Measurements from ENCODE around the gene LILRB1.
"Not testable (repeated sequence)": the region's sequence is repeated elsewhere in the genome, so short reads cannot be mapped to it uniquely, and the experiment has no call there.

The LILRB1 gene

DNA sequence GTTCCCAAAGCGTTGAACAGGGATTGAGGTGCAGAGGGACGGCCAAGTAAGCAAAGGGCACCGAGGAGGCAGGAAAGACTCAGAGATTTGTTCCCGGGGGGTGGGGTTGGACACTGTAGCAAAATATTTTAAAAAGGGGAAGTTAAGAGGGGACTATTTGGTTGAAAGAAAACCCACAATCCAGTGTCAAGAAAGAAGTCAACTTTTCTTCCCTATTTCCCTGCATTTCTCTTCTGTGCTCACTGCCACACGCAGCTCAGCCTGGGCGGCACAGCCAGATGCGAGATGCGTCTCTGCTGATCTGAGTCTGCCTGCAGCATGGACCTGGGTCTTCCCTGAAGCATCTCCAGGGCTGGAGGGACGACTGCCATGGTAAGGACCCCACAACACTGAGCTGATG, at the start of gene LILRB1:
TSS of gene LILRB1 (plus strand) at position 223 of the 400 bp plus-strand sequence. CDS start 590 bp downstream, outside the sequence.
- H3K9ac ChIP-seq; H3K9me3 ChIP-seq (ENCODE audit: control insufficient read depth, low read length); H3K79me2 ChIP-seq; H3K27me3 ChIP-seq (ENCODE audit: control insufficient read depth, insufficient read depth, low read length); H3K36me3 ChIP-seq (ENCODE audit: control insufficient read depth, insufficient read depth, low read length); H3K27ac ChIP-seq; H3K4me3 ChIP-seq (ENCODE audit: low read depth, low read length); H3K4me1 ChIP-seq; H2AFZ ChIP-seq; H3K4me2 ChIP-seq (ENCODE audit: low read length): not testable (repeated sequence)

DNA sequence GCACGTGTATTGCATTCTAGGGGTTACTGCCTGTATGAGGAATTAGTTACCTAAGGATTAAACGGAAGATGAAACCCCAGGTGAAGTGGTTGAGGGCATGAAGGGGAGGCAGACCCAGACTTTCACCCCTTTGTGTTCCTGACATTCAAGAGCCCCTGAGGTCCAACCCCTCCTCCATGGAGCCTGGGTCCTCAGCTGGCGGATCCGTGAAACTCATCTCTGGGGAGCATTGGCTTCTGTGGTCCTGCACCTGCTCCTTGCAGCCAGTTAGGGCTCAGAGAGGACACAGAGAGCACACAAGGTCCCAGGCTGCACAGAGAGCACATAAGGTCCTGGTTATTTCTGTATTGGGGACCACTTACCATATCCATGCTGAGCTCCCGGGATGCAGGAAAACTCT, 43.9 kb upstream of the LILRB1 start:
- H3K9ac ChIP-seq, result no peak overlapping the region
- no peak overlapping the region for H2AFZ ChIP-seq
- H3K9me3 ChIP-seq (ENCODE audit: control insufficient read depth, low read length), result no peaks in the 10 kb centered on the region
- TF ChIP-seq CTCF (IDR thresholded peaks at IDR 0.05), result no peak
- no peaks in the 10 kb centered on the region for H3K4me1 ChIP-seq
- H3K4me3 ChIP-seq (ENCODE audit: low read depth, low read length), result no peak overlapping the region
- H3K4me2 ChIP-seq (ENCODE audit: low read length), result no peak overlapping the region
- no peaks in the 10 kb centered on the region for H3K36me3 ChIP-seq (ENCODE audit: control insufficient read depth, insufficient read depth, low read length)
- no peak overlapping the region for H3K27ac ChIP-seq
- H3K79me2 ChIP-seq, result no peaks in the 10 kb centered on the region
- H3K27me3 ChIP-seq (ENCODE audit: control insufficient read depth, insufficient read depth, low read length), result no peaks in the 10 kb centered on the region

GRCh38 chr19:54587026-54587425, 43.3 kb upstream of the LILRB1 start:
- H2AFZ ChIP-seq, result no peak overlapping the region
- no peak overlapping the region for H3K4me2 ChIP-seq (ENCODE audit: low read length)
- H3K27me3 ChIP-seq (ENCODE audit: control insufficient read depth, insufficient read depth, low read length), result no peaks in the 10 kb centered on the region
- H3K27ac ChIP-seq, result no peak overlapping the region
- H3K79me2 ChIP-seq, result no peaks in the 10 kb centered on the region
- no peak for TF ChIP-seq CTCF (IDR thresholded peaks at IDR 0.05)
- H3K9me3 ChIP-seq (ENCODE audit: control insufficient read depth, low read length), result no peaks in the 10 kb centered on the region
- H3K4me3 ChIP-seq (ENCODE audit: low read depth, low read length), result no peak overlapping the region
- H3K9ac ChIP-seq, result no peak overlapping the region
- no peaks in the 10 kb centered on the region for H3K36me3 ChIP-seq (ENCODE audit: control insufficient read depth, insufficient read depth, low read length)
- no peaks in the 10 kb centered on the region for H3K4me1 ChIP-seq

DNA sequence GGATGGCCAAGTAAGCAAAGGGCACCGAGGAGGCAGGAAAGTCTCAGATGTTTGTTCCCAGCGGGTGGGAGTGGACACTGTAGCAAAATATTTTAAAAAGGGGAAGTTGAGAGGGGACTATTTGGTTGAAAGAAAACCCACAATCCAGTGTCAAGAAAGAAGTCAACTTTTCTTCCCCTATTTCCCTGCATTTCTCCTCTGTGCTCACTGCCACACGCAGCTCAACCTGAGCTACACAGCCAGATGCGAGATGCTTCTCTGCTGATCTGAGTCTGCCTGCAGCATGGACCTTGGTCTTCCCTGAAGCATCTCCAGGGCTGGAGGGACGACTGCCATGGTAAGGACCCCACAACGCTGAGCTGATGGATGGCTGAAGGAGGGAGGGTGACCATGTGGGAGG, 36.8 kb upstream of the LILRB1 start, which contains the start of gene LILRA1:
TSS of gene LILRA1 (plus strand) at position 188 of the 400 bp plus-strand sequence. CDS start 613 bp downstream, outside the sequence.
- not testable (repeated sequence) for H3K27ac ChIP-seq; H3K27me3 ChIP-seq (ENCODE audit: control insufficient read depth, insufficient read depth, low read length); H3K79me2 ChIP-seq; H3K9ac ChIP-seq; H3K36me3 ChIP-seq (ENCODE audit: control insufficient read depth, insufficient read depth, low read length); H3K4me2 ChIP-seq (ENCODE audit: low read length); H3K4me3 ChIP-seq (ENCODE audit: low read depth, low read length); H3K4me1 ChIP-seq; H3K9me3 ChIP-seq (ENCODE audit: control insufficient read depth, low read length); H2AFZ ChIP-seq

DNA sequence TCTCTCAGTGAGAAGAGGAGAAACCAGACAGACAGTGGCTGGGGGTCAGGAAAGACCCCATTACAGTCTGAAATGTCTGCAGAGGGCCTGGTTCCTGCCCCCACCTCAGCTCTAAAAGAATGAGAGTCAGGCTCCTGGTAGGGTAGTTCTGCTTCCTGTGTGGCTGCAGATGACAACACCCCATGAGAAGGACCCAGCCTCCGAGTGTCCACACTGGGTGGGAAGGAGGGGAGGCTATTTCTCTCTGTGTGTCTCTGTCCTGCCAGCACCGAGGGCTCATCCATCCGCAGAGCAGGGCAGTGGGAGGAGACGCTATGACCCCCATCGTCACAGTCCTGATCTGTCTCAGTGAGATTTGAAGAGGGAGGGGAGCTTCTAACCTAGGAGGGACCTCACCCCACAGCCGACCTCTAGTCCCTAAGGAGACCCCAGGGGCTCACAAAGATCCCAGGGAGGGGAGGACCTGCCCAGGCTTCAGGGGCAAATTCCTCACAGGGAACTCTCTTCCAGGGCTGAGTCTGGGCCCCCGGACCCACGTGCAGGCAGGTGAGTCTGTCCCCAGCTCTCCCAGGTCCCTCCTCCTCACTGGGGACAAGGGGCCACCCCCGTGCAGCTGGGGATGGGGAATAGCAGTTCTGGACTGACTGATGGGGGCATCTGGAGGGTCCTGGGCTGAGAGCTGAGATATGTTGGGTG, 36.2 kb upstream of the LILRB1 start:
- not testable (repeated sequence) for H3K27ac ChIP-seq; H3K4me2 ChIP-seq (ENCODE audit: low read length); H3K9ac ChIP-seq

GRCh38 chr19:54594737-54595136, 35.5 kb upstream of the LILRB1 start:
- no peaks in the 10 kb centered on the region for H3K79me2 ChIP-seq
- H3K9me3 ChIP-seq (ENCODE audit: control insufficient read depth, low read length), result no peaks in the 10 kb centered on the region
- no peak overlapping the region for H3K9ac ChIP-seq
- H3K4me2 ChIP-seq (ENCODE audit: low read length), result no peak overlapping the region
- no peak for TF ChIP-seq CTCF (IDR thresholded peaks at IDR 0.05)
- H2AFZ ChIP-seq, result no peak overlapping the region
- no peak overlapping the region for H3K4me3 ChIP-seq (ENCODE audit: low read depth, low read length)
- H3K4me1 ChIP-seq, result no peaks in the 10 kb centered on the region
- H3K36me3 ChIP-seq (ENCODE audit: control insufficient read depth, insufficient read depth, low read length), result no peaks in the 10 kb centered on the region
- H3K27me3 ChIP-seq (ENCODE audit: control insufficient read depth, insufficient read depth, low read length), result no peaks in the 10 kb centered on the region
- H3K27ac ChIP-seq, result no peak overlapping the region

More for the DNA sequence above, 36.2 kb upstream of the LILRB1 start:
- not testable (repeated sequence) for H3K4me1 ChIP-seq; H3K27me3 ChIP-seq (ENCODE audit: control insufficient read depth, insufficient read depth, low read length); H3K4me3 ChIP-seq (ENCODE audit: low read depth, low read length); H3K36me3 ChIP-seq (ENCODE audit: control insufficient read depth, insufficient read depth, low read length); H3K9me3 ChIP-seq (ENCODE audit: control insufficient read depth, low read length); H2AFZ ChIP-seq; H3K79me2 ChIP-seq

GRCh38 chr19:54595680-54596436, 34.4 kb upstream of the LILRB1 start:
- H3K36me3 ChIP-seq (ENCODE audit: control insufficient read depth, insufficient read depth, low read length); H3K4me2 ChIP-seq (ENCODE audit: low read length); H3K9me3 ChIP-seq (ENCODE audit: control insufficient read depth, low read length); H3K79me2 ChIP-seq; H3K4me3 ChIP-seq (ENCODE audit: low read depth, low read length); H3K9ac ChIP-seq; H2AFZ ChIP-seq; H3K27ac ChIP-seq; H3K4me1 ChIP-seq; H3K27me3 ChIP-seq (ENCODE audit: control insufficient read depth, insufficient read depth, low read length): not testable (repeated sequence)

Measured in parathyroid adenoma (tissue), 2 donors.